Measurements from ENCODE around the gene LGSN.
"Not testable (repeated sequence)": the region's sequence is repeated elsewhere in the genome, so short reads cannot be mapped to it uniquely, and the experiment has no call there.

The LGSN gene

GRCh38 chr6:63306420-63306819, 13.4 kb downstream of the LGSN start:
- no peak for DNase-seq (ENCODE audit: low spot score)

- no peak for DNase-seq (ENCODE audit: low spot score)
These were observed 14.5 kb downstream of the LGSN start for GRCh38 chr6:63305277-63305676.

- DNase-seq (ENCODE audit: low spot score) = no peak
These were observed 16.3 kb downstream of the LGSN start for GRCh38 chr6:63303476-63303875.

DNA sequence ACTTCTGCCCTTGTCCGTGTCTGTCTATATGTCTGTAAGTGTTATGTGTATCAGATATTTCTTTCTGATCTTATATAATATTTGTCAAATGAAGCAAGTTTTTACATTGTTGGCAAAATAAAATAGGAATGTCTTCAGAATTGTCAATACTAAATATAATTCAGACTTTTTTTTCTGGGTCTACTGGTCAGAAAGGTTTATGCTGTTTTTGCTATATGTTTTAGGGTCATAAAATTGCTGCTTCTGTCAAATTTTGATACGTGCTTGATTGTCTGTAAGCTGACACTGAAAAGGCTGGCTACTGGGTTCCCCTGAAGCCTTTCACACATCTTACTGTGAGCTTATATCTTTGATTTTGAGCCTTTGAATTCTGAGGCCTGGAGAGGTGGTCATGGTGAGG, 20.1 kb downstream of the LGSN start:
- DNase-seq (ENCODE audit: low spot score) = no peak

GRCh38 chr6:63295553-63296194, 24.1 kb downstream of the LGSN start:
- DNase-seq (ENCODE audit: low spot score) = no peak

DNA sequence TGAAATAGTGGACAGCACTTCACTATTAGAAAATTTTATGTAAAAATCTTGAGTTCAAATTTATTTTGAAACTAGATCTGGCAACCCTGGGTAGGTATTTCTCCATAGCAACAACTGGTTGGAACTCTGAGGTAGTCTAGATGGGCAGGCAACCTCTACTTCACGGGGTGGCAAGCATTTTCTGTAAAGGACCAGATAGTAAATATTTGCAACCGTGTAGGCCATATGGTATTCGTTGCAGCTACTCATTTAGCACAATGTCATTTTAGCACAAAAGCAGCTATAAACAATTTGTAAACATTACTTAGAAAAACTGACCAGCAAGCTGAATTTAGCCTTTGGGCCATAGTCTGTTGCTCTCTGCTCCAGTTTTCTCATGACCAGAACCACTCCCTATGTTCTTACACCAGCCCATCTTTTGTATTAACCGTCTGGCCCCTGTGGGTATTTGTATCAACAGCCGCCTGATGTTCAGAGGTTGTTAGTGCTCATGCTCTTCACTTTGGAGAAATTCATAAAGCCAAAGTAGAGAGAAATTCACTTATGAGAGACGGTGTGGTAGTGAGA, 29.2 kb downstream of the LGSN start:
- no peak for DNase-seq (ENCODE audit: low spot score)

GRCh38 chr6:63289269-63289872, 30.4 kb downstream of the LGSN start:
- no peak for DNase-seq (ENCODE audit: low spot score)

GRCh38 chr6:63280639-63281180, 39.1 kb downstream of the LGSN start:
- DNase-seq (ENCODE audit: low spot score) = no peak

- no peak for DNase-seq (ENCODE audit: low spot score)
These were observed 40.9 kb downstream of the LGSN start for GRCh38 chr6:63278916-63279315.

GRCh38 chr6:63275953-63276352, 43.8 kb downstream of the LGSN start:
- no peak for DNase-seq (ENCODE audit: low spot score)

GRCh38 chr6:63274795-63275430, 44.9 kb downstream of the LGSN start:
- not testable (repeated sequence) for DNase-seq (ENCODE audit: low spot score)

DNA sequence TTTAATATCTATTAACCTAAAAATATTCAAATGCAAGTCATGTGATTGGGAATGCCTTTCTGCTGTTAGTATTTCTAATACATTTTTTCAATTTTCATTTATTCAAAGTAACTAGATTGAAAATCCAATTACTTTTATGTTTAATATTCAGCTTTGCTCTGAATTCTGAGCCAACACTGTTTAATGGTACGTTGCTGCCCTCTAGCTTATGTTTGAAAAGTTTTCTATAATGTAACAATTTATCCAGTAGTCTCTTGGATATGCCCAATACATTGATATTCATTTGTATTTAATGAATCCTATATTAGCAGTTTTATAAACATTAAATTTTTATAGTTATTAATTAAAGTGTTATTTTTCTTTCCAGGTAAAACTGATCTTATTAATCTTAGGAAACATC, 47.4 kb downstream of the LGSN start:
- DNase-seq (ENCODE audit: low spot score) = no peak

DNA sequence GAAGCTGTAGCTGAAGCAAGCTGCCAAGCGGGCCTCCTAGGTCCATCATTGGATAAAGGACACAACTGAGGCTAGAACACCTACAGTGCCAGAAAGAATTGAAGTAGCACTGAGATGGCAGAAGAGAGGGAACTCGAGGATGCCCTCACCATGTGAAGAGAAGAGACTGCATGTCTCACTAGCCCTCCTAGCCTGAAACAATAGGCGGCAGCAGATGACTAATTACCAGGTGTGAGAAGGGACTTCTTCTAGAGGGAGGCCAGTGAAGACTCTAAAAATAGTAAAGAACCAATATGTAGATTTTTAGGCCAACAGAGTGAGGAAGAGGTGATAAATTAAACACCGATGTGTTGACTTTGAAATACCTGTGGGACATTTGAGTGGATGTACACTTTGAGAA, 50.3 kb downstream of the LGSN start:
- DNase-seq (ENCODE audit: low spot score) = no peak

- no peak for DNase-seq (ENCODE audit: low spot score)
These were observed 51.2 kb downstream of the LGSN start for GRCh38 chr6:63268574-63268973.

DNA sequence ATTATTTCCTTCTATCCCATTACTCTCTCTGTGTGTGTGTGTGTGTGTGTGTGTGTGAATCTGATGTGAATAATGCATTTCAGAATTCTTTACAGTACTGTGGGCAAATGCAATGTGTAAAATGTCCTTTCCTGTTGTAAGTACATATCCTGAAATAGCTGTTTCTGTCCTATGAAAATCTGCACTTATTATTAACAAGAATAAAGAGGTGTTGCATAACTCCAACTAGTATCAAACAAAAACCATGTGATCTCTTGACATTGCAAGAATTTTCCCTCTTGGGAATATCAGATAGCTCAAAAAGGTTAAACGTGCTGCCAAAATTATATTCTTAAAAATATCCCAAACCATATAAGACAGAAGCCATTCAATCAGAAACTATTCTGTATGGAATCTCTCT, 52.0 kb downstream of the LGSN start:
- DNase-seq (ENCODE audit: low spot score) = no peak

- no peak for DNase-seq (ENCODE audit: low spot score)
These were observed 52.7 kb downstream of the LGSN start for GRCh38 chr6:63267046-63267445.

DNA sequence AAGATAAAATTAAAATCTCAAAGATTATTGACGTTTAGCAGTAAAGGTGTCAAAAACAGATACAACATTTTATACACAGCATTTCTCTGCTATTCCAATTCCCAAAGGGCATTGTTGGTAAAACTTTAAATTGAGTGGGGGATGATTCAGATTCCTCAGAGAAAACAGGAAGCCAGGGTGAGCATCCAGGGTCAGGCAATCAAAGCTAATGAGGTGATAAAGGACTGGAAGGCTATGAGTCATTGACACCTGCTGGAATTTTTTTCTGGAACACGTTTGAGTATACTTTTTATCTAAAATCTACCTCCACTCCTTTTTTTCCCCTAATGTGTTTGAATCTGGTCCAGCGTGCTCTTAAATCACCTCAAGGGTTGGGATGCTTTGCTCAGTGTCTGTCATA, 56.3 kb downstream of the LGSN start:
- DNase-seq (ENCODE audit: low spot score) = no peak

DNA sequence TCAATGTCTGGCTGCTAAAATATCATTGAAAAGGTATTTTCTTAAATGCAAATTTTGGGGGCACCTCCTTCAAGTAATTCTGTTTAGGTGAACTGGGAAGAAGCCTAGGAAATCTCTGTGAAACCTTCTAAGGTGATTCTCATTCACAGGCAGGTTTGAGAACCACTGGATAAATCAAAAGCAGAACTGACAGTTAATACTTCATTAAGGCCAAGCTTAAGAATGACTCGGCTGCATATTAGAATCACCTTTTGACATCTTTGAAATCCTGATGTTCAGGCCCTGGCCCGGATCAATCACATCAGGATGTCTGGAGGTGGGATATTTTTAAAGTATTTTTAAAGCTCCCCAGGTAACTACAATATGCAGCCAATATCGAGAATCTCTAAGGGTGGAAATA, 58.0 kb downstream of the LGSN start:
- DNase-seq (ENCODE audit: low spot score) = no peak

DNA sequence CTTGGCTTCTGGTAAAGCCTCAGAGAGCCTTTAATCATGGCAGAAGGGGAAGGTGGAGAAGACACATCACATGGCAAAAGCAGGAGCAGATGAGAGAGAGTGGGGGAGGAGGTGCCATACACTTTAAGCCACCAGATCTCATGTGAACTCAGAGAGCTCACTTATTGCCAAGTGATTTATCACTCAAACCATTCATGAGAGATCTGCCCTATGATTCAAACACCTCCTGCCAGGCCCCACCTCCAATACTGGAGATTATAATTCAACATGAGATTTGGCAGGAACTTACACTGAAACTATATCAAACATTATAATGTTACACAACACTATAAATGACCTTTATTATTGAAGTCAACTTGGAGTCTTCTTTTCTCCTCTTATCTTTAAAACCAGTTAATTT, 60.6 kb downstream of the LGSN start:
- no peak for DNase-seq (ENCODE audit: low spot score)

GRCh38 chr6:63249875-63250482, 69.8 kb downstream of the LGSN start:
- DNase-seq (ENCODE audit: low spot score) = no peak

- no peak for DNase-seq (ENCODE audit: low spot score)
These were observed 73.2 kb downstream of the LGSN start for GRCh38 chr6:63246581-63246980.

DNA sequence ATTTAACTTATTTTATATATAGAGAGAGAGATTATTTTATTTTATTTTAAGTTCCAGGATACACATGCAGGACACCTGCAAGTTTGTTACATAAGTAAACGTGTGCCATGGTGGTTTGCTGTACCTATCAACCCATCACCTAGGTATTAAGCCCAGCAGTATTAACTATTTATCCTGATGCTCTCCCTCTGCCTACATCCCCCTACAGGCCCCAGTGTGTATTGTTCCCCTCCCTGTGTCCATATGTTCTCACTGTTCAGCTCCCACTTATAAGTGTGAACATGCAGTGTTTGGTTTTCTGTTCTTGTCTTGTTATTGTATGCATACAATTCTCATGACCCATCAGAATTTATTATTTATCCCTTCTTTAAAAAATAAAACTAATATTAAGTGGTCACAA, 73.9 kb downstream of the LGSN start:
- no peak for DNase-seq (ENCODE audit: low spot score)

- no peak for DNase-seq (ENCODE audit: low spot score)
These were observed 74.4 kb downstream of the LGSN start for GRCh38 chr6:63245420-63245819.

Measured in CD4-positive, alpha-beta T cell treated with Interleukin-15 for 4 hours (primary cell).